ENCODE measurements around the gene CNKSR2.

GRCh38 chrX:21639775-21640174, 265.6 kb downstream of the CNKSR2 start:
- TF ChIP-seq CTCF (IDR thresholded peaks at IDR 0.05; ENCODE audit: low read depth, low read length) (no peak), EZH2phosphoT487 (IDR thresholded peaks at IDR 0.05; ENCODE audit: low read depth) (no peak)

Measured in OCI-LY3 (cell line).